ENCODE data around the gene SEMA7A.

- TF ChIP-seq CTCF (IDR thresholded peaks at IDR 0.05; ENCODE audit: poor library complexity), result no peak
- no peak for TF ChIP-seq EZH2phosphoT487 (IDR thresholded peaks at IDR 0.05; ENCODE audit: low read depth, severe bottlenecking, unreplicated experiment)
- no peak for TF ChIP-seq EZH2 (IDR thresholded peaks at IDR 0.05; ENCODE audit: borderline replicate concordance)
Measured at GRCh38 chr15:74388363-74388951, 45.3 kb downstream of the SEMA7A start.

All from hepatocyte (in vitro differentiated cells).